Heart right ventricle (tissue), 16 donors: ENCODE data around the gene ADAMTS2. TPM values are rescaled to one million over a fixed set of nuclear protein-coding genes. Genes with fewer than 3 reads are reported as not detected.

Experiments
- ATAC-seq, 8 donors: fragments of 200-7000 bp; cut with Tn5 transposase; one replicate each; pipeline ENCODE4 v1.9.1; 2020; ENCODE audit warnings: mild to moderate bottlenecking in 8 of 8, moderate library complexity in 8 of 8, moderate number of reproducible peaks in 1 of 8
- DNase-seq, 2 donors: peaks; one replicate each; pipeline ENCODE4 v3.0.0-alpha.2; 2020
- H3K27ac ChIP-seq, 10 donors: fragments of 200-600 bp; sonication (generic) in 2 of 10; one replicate each; pipeline versions ENCODE4 v1.5.0 to v1.8.0; 2020 to 2022; ENCODE audit warnings: mild to moderate bottlenecking in 3 of 10
- H3K27me3 ChIP-seq, 7 donors: fragments of 200-600 bp; one replicate each; pipeline ENCODE4 v1.8.0; 2021 to 2022; ENCODE audit warnings: mild to moderate bottlenecking in 2 of 7
- H3K36me3 ChIP-seq, 9 donors: fragments of 200-600 bp; sonication (generic) in 1 of 9; one replicate each; pipeline versions ENCODE4 v1.5.0 to v1.8.0; 2020 to 2022; ENCODE audit warnings: mild to moderate bottlenecking in 2 of 9
- H3K4me1 ChIP-seq, 9 donors: fragments of 200-600 bp; sonication (generic) in 1 of 9; one replicate each; pipeline versions ENCODE4 v1.5.0 to v1.8.0; 2020 to 2022; ENCODE audit warnings: mild to moderate bottlenecking in 4 of 9
- H3K4me3 ChIP-seq, 10 donors: fragments of 200-600 bp; sonication (generic) in 2 of 10; one replicate each; pipeline versions ENCODE4 v1.5.0 to v1.8.0; 2020 to 2022; ENCODE audit warnings: mild to moderate bottlenecking in 7 of 10, moderate library complexity in 2 of 10
- H3K9me3 ChIP-seq, 11 donors: fragments of 200-600 bp in 10 of 11; sonication (generic) in 2 of 11; one replicate each; pipeline versions ENCODE4 v1.5.0 to v1.8.0; 2013 to 2022; ENCODE audit warnings: mild to moderate bottlenecking in 2 of 11, control low read depth in 1 of 11, moderate library complexity in 1 of 11
- WGBS, 2 donors: extraction: QIAGEN DNeasy Blood & Tissue Kit; methylation state at CpG; one replicate each; pipeline ENCODE4 v1.1.7; 2013; ENCODE audit warnings: inconsistent platforms in 1 of 2; 5-methylcytosine and 5-hydroxymethylcytosine counted together
- intact Hi-C, 10 donors: fragments of 100-400 bp; cut with DNase I; formaldehyde crosslinking; loops; one replicate each; pipeline versions ENCODE4 v1.11.1 to v1.14.2; 2022
- polyA plus RNA-seq, 2 donors: library from polyadenylated mRNA; stranded (reverse); fragments of 200-250 nt; gene quantifications; one replicate each; pipeline ENCODE4 v1.2.3, GENCODE V29; 2013
- total RNA-seq, 10 donors: library from RNA; stranded (reverse); fragmentation: NEBNext Ultra II Directional in 3 of 10; extraction: Animal tissue kit (Norgen Biotek cat#: 25700) in 3 of 10; gene quantifications; one replicate each; pipeline versions ENCODE4 v1.2.1 to v1.2.4, GENCODE V29; 2021 to 2023
- TF ChIP-seq, protein P1 (sequence below), 9 donors: fragments of 200-600 bp; sonication (generic) in 2 of 9; IDR thresholded peaks; one replicate each; pipeline versions ENCODE4 v1.5.0 to v1.8.0; 2021 to 2022; ENCODE audit warnings: antibody characterized with exemption in 9 of 9, mild to moderate bottlenecking in 5 of 9, moderate library complexity in 1 of 9
- donor health status: Arrhythmogenic right ventricular cardiomyopathy.
- donor health status: ischemic (EF 13 %, LVEDD 7.1; RV severe dilation, severe dysfunction).
- donor health status: healthy with polysubstance abuse.
- donor health status: DM: no; HTN: yes; CAD: no.
- donor health status: DM: no; HTN: no; CAD: no.
- donor health status: ischemic (EF 25% LVEDD 6.9; RV normal size, moderate dysfunction).
- donor health status: ischemic (EF 25% LVEDD 5.7; RV mildly dilated, moderate dysfunction).
- donor health status: healthy.
- donor health status: DM: yes; HTN: yes; CAD: no.
- donor health status: Ischemic cardiomyopathy.
- donor health status: ischemic (EF 35%, LVEDD 5.7; RV mildly dilated, moderate dysfunction).
- donor health status: nonischemic (EF 11% LVEDD 7.7; RV severe dilation, severe dysfunction).
- donor health status: DM: yes; HTN: yes; CAD: no.
- donor health status: PGD.
- donor health status: ischemic (EF 29% LVEDD 5.4; RV normal size, mild dysfunction).
- donor health status: nonischemic (EF 23%, LVEDD 6.1; RV moderate dilation, normal function).

The ADAMTS2 gene
- total and polyA plus RNA-seq, 12 donors, result 1.7 to 13.5 (median 3.9) TPM

DNA sequence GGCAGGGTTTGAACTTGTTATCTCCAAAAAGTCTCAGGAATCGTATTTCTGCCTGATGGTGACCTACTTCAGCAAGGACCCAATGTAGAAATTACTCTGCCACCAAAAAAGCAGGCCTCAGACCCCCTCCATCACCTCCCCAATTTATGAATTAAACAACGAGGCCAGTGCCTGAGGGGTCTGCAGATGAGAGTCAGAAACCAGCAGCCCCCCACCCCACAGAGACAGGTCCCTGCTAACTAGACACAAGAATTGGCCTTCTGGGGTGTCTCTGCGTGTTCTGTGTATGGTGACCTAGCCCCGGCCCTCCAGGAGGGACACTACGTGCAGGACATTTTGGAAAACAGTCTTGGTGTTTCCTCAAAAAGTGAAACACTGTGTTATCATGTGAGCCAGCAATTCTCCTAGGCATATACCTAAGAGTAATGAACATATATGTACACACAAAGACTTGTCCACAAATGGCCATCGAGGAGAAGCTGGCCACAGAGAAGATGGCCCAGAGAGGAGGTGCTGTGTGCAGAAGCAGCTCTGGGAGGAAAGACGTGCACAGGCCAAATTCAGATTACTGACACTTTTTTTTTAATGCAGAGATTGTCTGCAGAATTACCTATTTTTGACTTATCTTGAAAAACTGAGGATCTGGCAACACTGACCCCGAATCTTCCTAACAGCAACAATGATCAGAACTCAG is 93.8 kb downstream of the ADAMTS2 start:
- no peaks in the 10 kb centered on the region for H3K4me1 ChIP-seq
- intact Hi-C loops, result no loop called here
- no peak overlapping the region for H3K4me3 ChIP-seq
- no peaks in the 10 kb centered on the region for H3K27me3 ChIP-seq
- peaks cover 0 to 18% (median 5%) of the 10 kb centered on the region in 11 donors for H3K9me3 ChIP-seq
- H3K27ac ChIP-seq, result no peak overlapping the region
- TF ChIP-seq, protein P1, sequence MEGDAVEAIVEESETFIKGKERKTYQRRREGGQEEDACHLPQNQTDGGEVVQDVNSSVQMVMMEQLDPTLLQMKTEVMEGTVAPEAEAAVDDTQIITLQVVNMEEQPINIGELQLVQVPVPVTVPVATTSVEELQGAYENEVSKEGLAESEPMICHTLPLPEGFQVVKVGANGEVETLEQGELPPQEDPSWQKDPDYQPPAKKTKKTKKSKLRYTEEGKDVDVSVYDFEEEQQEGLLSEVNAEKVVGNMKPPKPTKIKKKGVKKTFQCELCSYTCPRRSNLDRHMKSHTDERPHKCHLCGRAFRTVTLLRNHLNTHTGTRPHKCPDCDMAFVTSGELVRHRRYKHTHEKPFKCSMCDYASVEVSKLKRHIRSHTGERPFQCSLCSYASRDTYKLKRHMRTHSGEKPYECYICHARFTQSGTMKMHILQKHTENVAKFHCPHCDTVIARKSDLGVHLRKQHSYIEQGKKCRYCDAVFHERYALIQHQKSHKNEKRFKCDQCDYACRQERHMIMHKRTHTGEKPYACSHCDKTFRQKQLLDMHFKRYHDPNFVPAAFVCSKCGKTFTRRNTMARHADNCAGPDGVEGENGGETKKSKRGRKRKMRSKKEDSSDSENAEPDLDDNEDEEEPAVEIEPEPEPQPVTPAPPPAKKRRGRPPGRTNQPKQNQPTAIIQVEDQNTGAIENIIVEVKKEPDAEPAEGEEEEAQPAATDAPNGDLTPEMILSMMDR (IDR thresholded peaks at IDR 0.05), result no peak
- no peaks in the 10 kb centered on the region for H3K36me3 ChIP-seq
- DNase-seq, result no peak
- 82 to 83% methylated on average over 8 of the region's 8 CpGs for WGBS, 2 donors
- ATAC-seq, result no peak

DNA sequence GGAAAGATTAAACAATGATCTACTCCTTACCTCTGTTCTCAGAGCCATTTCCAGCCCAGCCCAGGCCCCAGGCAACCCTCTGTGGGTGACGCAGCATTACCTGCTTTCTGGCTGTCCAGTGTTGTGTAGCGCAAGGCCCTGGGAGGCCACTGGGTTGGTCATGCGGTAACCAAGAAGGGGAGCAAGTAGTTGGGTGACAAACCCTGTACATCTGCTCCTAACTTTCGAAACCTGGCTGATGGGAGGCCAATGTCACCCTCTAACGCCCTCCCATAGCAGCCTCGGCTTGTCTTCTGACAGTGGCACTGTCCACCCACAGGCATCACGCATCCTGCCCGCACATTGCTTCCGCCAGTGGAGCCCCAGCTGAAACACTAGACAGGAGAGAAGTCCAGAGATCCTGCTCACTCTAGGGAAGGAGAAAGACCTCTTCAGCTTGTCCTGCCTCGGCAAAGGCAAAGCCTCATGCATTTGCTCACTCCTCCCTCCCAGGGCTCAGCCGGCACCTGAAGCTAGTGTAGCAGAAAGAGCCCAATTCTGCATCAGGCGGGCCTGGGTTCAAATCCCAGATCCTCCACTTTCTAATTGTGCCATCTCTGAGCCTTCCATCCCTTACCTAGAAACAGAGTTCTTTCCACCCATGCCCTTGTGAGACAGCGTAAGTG is 94.6 kb downstream of the ADAMTS2 start:
- TF ChIP-seq, protein P1 (IDR thresholded peaks at IDR 0.05), result no peak
- ATAC-seq (no peak), DNase-seq (no peak)
- no peak overlapping the region for H3K4me3 ChIP-seq
- no peaks in the 10 kb centered on the region for H3K27me3 ChIP-seq
- WGBS, 2 donors, result 90 to 91% methylated on average over 13 of the region's 13 CpGs
- peaks cover 0 to 24% (median 11%) of the 10 kb centered on the region in 11 donors for H3K9me3 ChIP-seq
- H3K4me1 ChIP-seq, result no peaks in the 10 kb centered on the region
- intact Hi-C loops, result no loop called here
- H3K36me3 ChIP-seq, result no peaks in the 10 kb centered on the region
- no peak overlapping the region for H3K27ac ChIP-seq

DNA sequence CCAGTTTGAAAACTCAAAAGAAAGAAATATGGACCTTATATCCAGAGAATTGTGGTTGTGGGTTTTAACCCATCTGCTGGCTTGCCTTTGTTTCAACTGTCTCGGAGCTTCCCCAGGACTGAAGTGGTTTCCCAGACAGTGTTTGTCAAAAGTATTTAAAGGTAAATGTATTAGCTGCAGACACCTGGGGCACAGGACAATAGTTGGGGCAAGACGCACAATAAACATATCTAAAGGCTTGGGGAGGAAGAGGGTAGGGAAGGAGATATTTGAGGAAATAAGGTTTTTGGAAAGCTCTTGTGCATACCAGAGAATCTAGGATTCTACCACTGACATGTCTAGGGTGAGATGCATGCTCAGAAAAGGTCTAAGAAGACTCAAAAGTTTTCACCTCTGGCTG is 99.0 kb downstream of the ADAMTS2 start:
- DNase-seq, result no peak
- ATAC-seq, result no peak
- 95 to 97% methylated on average over 2 of the region's 2 CpGs for WGBS, 2 donors
- Histone ChIP-seq H3K27ac (no peak overlapping the region), H3K27me3 (peaks cover 0 to 1% (median 0%) of the 10 kb centered on the region in 7 donors), H3K4me3 (no peak overlapping the region), H3K4me1 (peaks cover 0 to 28% (median 7%) of the 10 kb centered on the region in 9 donors), H3K9me3 (peaks cover 0 to 24% (median 11%) of the 10 kb centered on the region in 11 donors), H3K36me3 (no peaks in the 10 kb centered on the region)
- TF ChIP-seq, protein P1 (IDR thresholded peaks at IDR 0.05), result no peak
- intact Hi-C loops, result no loop called here

DNA sequence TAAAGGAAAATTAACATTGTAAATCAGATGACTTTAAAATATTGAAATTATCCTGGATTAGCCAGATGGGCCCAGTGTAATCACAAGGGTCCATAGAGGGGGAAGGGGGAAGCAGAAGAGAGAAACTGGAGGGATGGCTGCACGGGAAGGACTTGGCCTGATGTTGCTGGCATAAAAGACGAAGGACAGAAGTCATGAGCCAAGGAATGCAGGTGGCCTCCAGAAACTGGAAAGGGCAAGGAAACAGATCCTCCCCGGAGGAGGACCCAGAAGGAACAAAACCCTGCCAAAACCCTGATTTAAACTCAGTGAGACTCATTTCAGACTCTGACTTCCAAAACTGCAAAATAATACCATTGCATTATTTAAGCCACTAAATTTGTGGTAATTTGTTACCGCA is 100.2 kb downstream of the ADAMTS2 start:
- 65 to 69% methylated on average over 4 of the region's 4 CpGs for WGBS, 2 donors
- Histone ChIP-seq H3K27ac (no peak overlapping the region), H3K27me3 (peaks cover 0 to 12% (median 0%) of the 10 kb centered on the region in 7 donors), H3K4me1 (peaks cover 0 to 39% (median 11%) of the 10 kb centered on the region in 9 donors), H3K4me3 (no peak overlapping the region), H3K9me3 (peaks cover 0 to 24% (median 11%) of the 10 kb centered on the region in 11 donors), H3K36me3 (no peaks in the 10 kb centered on the region)
- DNase-seq, result no peak
- intact Hi-C loops, result no loop called here
- TF ChIP-seq, protein P1 (IDR thresholded peaks at IDR 0.05), result no peak
- ATAC-seq, result no peak
